HG02798 (cell line): ENCODE results near the gene ZNF276.
A peak's percentile ranks its signal among the peaks of the same experiment; 100 is the strongest.
"Not testable (repeated sequence)": the region's sequence is repeated elsewhere in the genome, so short reads cannot be mapped to it uniquely, and the experiment has no call there.

ENCODE experiments used
- ATAC-seq: cut with Tn5 transposase; IDR thresholded peaks from one replicate; pipeline ENCODE4 v1.9.1; 2021; ENCODE audit warnings: mild to moderate bottlenecking; ENCODE audit not compliant: unreplicated experiment, poor library complexity

Gene ZNF276

GRCh38 chr16:89720813-89721545 lies at the start of gene ZNF276, which contains the start of gene VPS9D1:
ZNF276 (plus strand) TSS chr16:89721537; CDS start chr16:89721641, 104 bp downstream.
VPS9D1 (minus strand) TSS chr16:89720898; CDS start chr16:89720861, 37 bp downstream.
- peak; percentile 64 for ATAC-seq

- ATAC-seq: not testable (repeated sequence)
Measured at GRCh38 chr16:89671565-89671964, 49.8 kb upstream of the ZNF276 start.

- no peak for ATAC-seq
Measured at GRCh38 chr16:89672177-89672941, 49.0 kb upstream of the ZNF276 start.

GRCh38 chr16:89678258-89678657 lies 43.1 kb upstream of the ZNF276 start:
- no peak for ATAC-seq

- no peak for ATAC-seq
Measured at GRCh38 chr16:89685916-89686315, 35.4 kb upstream of the ZNF276 start.

- ATAC-seq: peak; percentile 86
Measured at GRCh38 chr16:89686520-89687091, 34.7 kb upstream of the ZNF276 start, which contains the start of gene CDK10. CDK10 (plus strand) TSS chr16:89686689; CDS start chr16:89686711, 22 bp downstream.

- peak; percentile 37 for ATAC-seq
Measured at GRCh38 chr16:89687092-89687940, 34.0 kb upstream of the ZNF276 start.

GRCh38 chr16:89688395-89688794 lies 32.9 kb upstream of the ZNF276 start:
- no peak for ATAC-seq

GRCh38 chr16:89689142-89689541 lies 32.2 kb upstream of the ZNF276 start:
- ATAC-seq: no peak

GRCh38 chr16:89689621-89690020 lies 31.7 kb upstream of the ZNF276 start:
- ATAC-seq: not testable (repeated sequence)

GRCh38 chr16:89690392-89690901 lies 30.9 kb upstream of the ZNF276 start:
- no peak for ATAC-seq

GRCh38 chr16:89691231-89691985 lies 29.9 kb upstream of the ZNF276 start:
- no peak for ATAC-seq

GRCh38 chr16:89691986-89692569 lies 29.3 kb upstream of the ZNF276 start:
- no peak for ATAC-seq

- ATAC-seq: no peak
Measured at GRCh38 chr16:89693289-89693731, 28.0 kb upstream of the ZNF276 start.

- ATAC-seq: no peak
Measured at GRCh38 chr16:89693931-89694783, 27.2 kb upstream of the ZNF276 start.

GRCh38 chr16:89694784-89695085 lies 26.6 kb upstream of the ZNF276 start:
- ATAC-seq: not testable (repeated sequence)

GRCh38 chr16:89695086-89695874 lies 26.1 kb upstream of the ZNF276 start:
- ATAC-seq: no peak
